HG02678 (cell line): ENCODE data around the gene SHISA8.

Experiments used
- ATAC-seq: cut with Tn5 transposase; IDR thresholded peaks from one replicate; pipeline ENCODE4 v1.9.1; 2021; ENCODE audit warnings: mild to moderate bottlenecking, moderate library complexity; ENCODE audit not compliant: unreplicated experiment

Gene SHISA8

GRCh38 chr22:41915786-41916493 is 1.1 kb upstream of the SHISA8 start:
- no peak for ATAC-seq

GRCh38 chr22:41914611-41915034 is 251 bp downstream of the SHISA8 start:
- ATAC-seq = no peak

GRCh38 chr22:41913842-41914534 is 886 bp downstream of the SHISA8 start:
- ATAC-seq = no peak

- ATAC-seq = no peak
These were observed 1.7 kb downstream of the SHISA8 start for GRCh38 chr22:41913040-41913719.

- no peak for ATAC-seq
These were observed 2.4 kb downstream of the SHISA8 start for GRCh38 chr22:41912338-41913039.

- ATAC-seq = no peak
These were observed 3.8 kb downstream of the SHISA8 start for GRCh38 chr22:41911001-41911611.

- no peak for ATAC-seq
These were observed 4.5 kb downstream of the SHISA8 start for GRCh38 chr22:41910050-41911000.

GRCh38 chr22:41909310-41910049 is 5.4 kb downstream of the SHISA8 start:
- ATAC-seq = no peak

GRCh38 chr22:41908411-41909309 is 6.2 kb downstream of the SHISA8 start:
- ATAC-seq = no peak

- no peak for ATAC-seq
These were observed 7.2 kb downstream of the SHISA8 start for GRCh38 chr22:41907436-41908401.

- ATAC-seq = no peak
These were observed 8.1 kb downstream of the SHISA8 start for GRCh38 chr22:41906822-41907221.

GRCh38 chr22:41905411-41906202 is 9.3 kb downstream of the SHISA8 start:
- no peak for ATAC-seq

- no peak for ATAC-seq
These were observed 10.1 kb downstream of the SHISA8 start for GRCh38 chr22:41904450-41905410.

- ATAC-seq = no peak
These were observed 11.9 kb downstream of the SHISA8 start for GRCh38 chr22:41902932-41903421.

- no peak for ATAC-seq
These were observed 12.9 kb downstream of the SHISA8 start for GRCh38 chr22:41902016-41902415.
